IMR-90 (cell line): ENCODE data around the gene RADIL. TPM values are rescaled to one million over a fixed set of nuclear protein-coding genes. Genes with fewer than 3 reads are reported as not detected.

Source experiments
- ATAC-seq: fragments of 200-7000 bp; cut with Tn5 transposase; 2 replicates; pipeline ENCODE4 v1.9.1; 2020; ENCODE audit warnings: low read depth, mild to moderate bottlenecking, moderate library complexity
- BruUV-seq: library from RNA; stranded (reverse); fragments of 400-500 nt; replicated peaks from 2 replicates; lab custom pipeline; 2021; lab: Mats Ljungman, UMichigan
- CTCF ChIA-PET: fragments of 300-600 bp; formaldehyde crosslinking; extraction: SDS; loops from one replicate; lab custom pipeline; 2021; ENCODE audit warnings: antibody characterized with exemption; lab: Yijun Ruan, JAX
- POLR2A ChIA-PET: fragments of 300-600 bp; sonication (Branson Sonifier 250); formaldehyde crosslinking; loops from one replicate; lab custom pipeline; 2022; ENCODE audit warnings: antibody characterized with exemption; ENCODE audit not compliant: unreplicated experiment; lab: Charles Lee
- DNase-seq: peaks from one replicate; pipeline ENCODE4 v3.0.0; 2013
- H2AFZ ChIP-seq: replicated peaks from 2 replicates; pipeline ENCODE3; 2013; ENCODE audit warnings: low read length, mild to moderate bottlenecking; ENCODE audit not compliant: poor library complexity
- H2AK5ac ChIP-seq: 2 replicates; pipeline ENCODE4 v1.6.1; 2013; ENCODE audit warnings: low read depth, low read length, inconsistent platforms
- H2AK9ac ChIP-seq: replicated peaks from 2 replicates; pipeline ENCODE3; 2013; ENCODE audit warnings: mild to moderate bottlenecking, low read depth, low read length, moderate library complexity; ENCODE audit not compliant: poor library complexity
- H2BK120ac ChIP-seq: 2 replicates; pipeline ENCODE4 v1.6.1; 2013; ENCODE audit warnings: low read depth, low read length, inconsistent platforms
- H2BK15ac ChIP-seq: 3 replicates; pipeline ENCODE4 v1.6.1; 2013; ENCODE audit warnings: low read depth, low read length, inconsistent platforms
- H2BK20ac ChIP-seq: 2 replicates; pipeline ENCODE4 v1.6.1; 2013; ENCODE audit warnings: low read depth, mild to moderate bottlenecking, inconsistent platforms, low read length, moderate library complexity
- H2BK5ac ChIP-seq: 2 replicates; pipeline ENCODE4 v1.6.1; 2013; ENCODE audit warnings: mild to moderate bottlenecking, low read depth, low read length, inconsistent platforms; ENCODE audit not compliant: poor library complexity, severe bottlenecking
- H3K14ac ChIP-seq: replicated peaks from 2 replicates; pipeline ENCODE4 v1.6.1; 2013; ENCODE audit warnings: low read depth, low read length, inconsistent platforms
- H3K18ac ChIP-seq: 2 replicates; pipeline ENCODE4 v1.6.1; 2013; ENCODE audit warnings: low read depth, low read length, control low read depth
- H3K23ac ChIP-seq: 2 replicates; pipeline ENCODE4 v1.6.1; 2013; ENCODE audit warnings: low read depth, low read length, inconsistent platforms
- H3K27ac ChIP-seq: 2 replicates; pipeline ENCODE4 v1.5.1; 2013; ENCODE audit warnings: mild to moderate bottlenecking, control low read depth, low read length; ENCODE audit not compliant: insufficient read depth
- H3K27me3 ChIP-seq: 2 replicates; pipeline ENCODE4 v1.6.1; 2013; ENCODE audit warnings: low read length; ENCODE audit not compliant: control insufficient read depth, insufficient read depth
- H3K36me3 ChIP-seq: 2 replicates; pipeline ENCODE4 v1.6.1; 2013; ENCODE audit warnings: low read length, mixed read lengths; ENCODE audit not compliant: control insufficient read depth, insufficient read depth
- H3K4ac ChIP-seq: 2 replicates; pipeline ENCODE4 v1.6.1; 2013; ENCODE audit warnings: low read depth, low read length, inconsistent platforms
- H3K4me1 ChIP-seq: 2 replicates; pipeline ENCODE4 v1.6.1; 2013; ENCODE audit warnings: low read length, mixed read lengths; ENCODE audit not compliant: control insufficient read depth, insufficient read depth
- H3K4me2 ChIP-seq: 2 replicates; pipeline ENCODE4 v1.6.1; 2013; ENCODE audit warnings: low read depth, mild to moderate bottlenecking, control low read depth, low read length, moderate library complexity
- H3K4me3 ChIP-seq: 2 replicates; pipeline ENCODE4 v1.5.1; 2013; ENCODE audit warnings: low read depth, mild to moderate bottlenecking, control low read depth, low read length, moderate library complexity; ENCODE audit not compliant: insufficient read depth
- H3K56ac ChIP-seq: 2 replicates; pipeline ENCODE4 v1.6.1; 2013; ENCODE audit warnings: low read length, inconsistent platforms; ENCODE audit not compliant: insufficient read depth; ENCODE audit errors: extremely low read depth
- H3K79me1 ChIP-seq, 2 experiments: 2 replicates each; pipeline ENCODE4 v1.6.1; 2013; ENCODE audit warnings: low read length in 2 of 2, inconsistent platforms in 1 of 2, low read depth in 1 of 2
- H3K9ac ChIP-seq: 2 replicates; pipeline ENCODE4 v1.6.1; 2013; ENCODE audit warnings: low read depth, low read length, control low read depth
- H3K9me1 ChIP-seq: 2 replicates; pipeline ENCODE4 v1.6.1; 2013; ENCODE audit warnings: low read length, inconsistent platforms; ENCODE audit not compliant: insufficient read depth
- H3K9me3 ChIP-seq: 2 replicates; pipeline ENCODE4 v1.6.1; 2013; ENCODE audit warnings: low read length; ENCODE audit not compliant: control insufficient read depth, insufficient read depth
- H4K20me1 ChIP-seq: 2 replicates; pipeline ENCODE4 v1.6.1; 2013; ENCODE audit warnings: low read length, inconsistent platforms; ENCODE audit not compliant: insufficient read depth
- H4K5ac ChIP-seq: 2 replicates; pipeline ENCODE4 v1.6.1; 2013; ENCODE audit warnings: mild to moderate bottlenecking, low read depth, low read length, control low read depth
- H4K8ac ChIP-seq, 2 experiments: 2 replicates each; pipeline ENCODE4 v1.6.1; 2013; ENCODE audit warnings: low read depth in 2 of 2, low read length in 2 of 2, control low read depth in 1 of 2, inconsistent platforms in 1 of 2
- H4K91ac ChIP-seq: 2 replicates; pipeline ENCODE4 v1.6.1; 2013; ENCODE audit warnings: low read depth, low read length, inconsistent platforms; ENCODE audit not compliant: insufficient read depth
- BHLHE40 ChIP-seq: fragments of 150-350 bp; IDR thresholded peaks from 2 replicates; pipeline ENCODE4 v1.6.1; 2016; ENCODE audit warnings: mild to moderate bottlenecking, low read depth, low read length
- CEBPB ChIP-seq: IDR thresholded peaks from 2 replicates; pipeline ENCODE4 v1.6.1; 2012; ENCODE audit warnings: low read depth, low read length, improper control_type of control experiment
- CHD1 ChIP-seq: IDR thresholded peaks from 2 replicates; pipeline ENCODE4 v1.6.1; 2012; ENCODE audit warnings: low read depth, low read length, improper control_type of control experiment
- FOS ChIP-seq: fragments of 150-350 bp; IDR thresholded peaks from 2 replicates; pipeline ENCODE4 v1.6.1; 2016; ENCODE audit warnings: low read depth, low read length
- MAFK ChIP-seq: IDR thresholded peaks from 2 replicates; pipeline ENCODE4 v1.6.1; 2012; ENCODE audit warnings: low read depth, low read length, improper control_type of control experiment
- MAZ ChIP-seq: IDR thresholded peaks from 2 replicates; pipeline ENCODE4 v1.6.1; 2012; ENCODE audit warnings: low read depth, mild to moderate bottlenecking, low read length, improper control_type of control experiment, moderate library complexity, borderline replicate concordance
- MXI1 ChIP-seq: IDR thresholded peaks from 2 replicates; pipeline ENCODE4 v1.6.1; 2012; ENCODE audit warnings: low read depth, mild to moderate bottlenecking, low read length, moderate library complexity, borderline replicate concordance
- NFE2L2 ChIP-seq: fragments of 150-350 bp; IDR thresholded peaks from 2 replicates; pipeline ENCODE4 v1.6.1; 2016; ENCODE audit warnings: low read depth, mild to moderate bottlenecking, low read length
- POLR2A ChIP-seq: IDR thresholded peaks from 2 replicates; pipeline ENCODE4 v1.6.1; 2012; ENCODE audit warnings: mild to moderate bottlenecking, low read depth, low read length
- RAD21 ChIP-seq: IDR thresholded peaks from 2 replicates; pipeline ENCODE4 v1.6.1; 2012; ENCODE audit warnings: low read length, improper control_type of control experiment
- RCOR1 ChIP-seq: IDR thresholded peaks from 2 replicates; pipeline ENCODE4 v1.6.1; 2012; ENCODE audit warnings: mild to moderate bottlenecking, low read length, improper control_type of control experiment; ENCODE audit not compliant: insufficient replicate concordance
- SMC3 ChIP-seq: fragments of 150-350 bp; IDR thresholded peaks from 2 replicates; pipeline ENCODE4 v1.6.1; 2016; ENCODE audit warnings: low read depth, mild to moderate bottlenecking, antibody characterized with exemption, low read length, moderate library complexity
- WGBS, 2 experiments: methylation state at CpG; one replicate each; pipeline versions ENCODE4 v1.1.5 to v1.1.7; 2013; ENCODE audit warnings: missing lambda C conversion rate in 2 of 2; ENCODE audit not compliant: insufficient read length in 1 of 2; ENCODE audit errors: extremely low coverage in 2 of 2; 5-methylcytosine and 5-hydroxymethylcytosine counted together
- dilution Hi-C: fragments of 300-500 bp; cut with HindIII; formaldehyde crosslinking; loops from one replicate; pipeline ENCODE4 v1.14.3; 2018; ENCODE audit warnings: low sequenced_read_pairs; ENCODE audit not compliant: unreplicated experiment
- in situ Hi-C: fragments of 300-500 bp; cut with MboI; formaldehyde crosslinking; loops from 3 replicates; pipeline ENCODE4 v1.14.3; 2019; ENCODE audit warnings: low sequenced_read_pairs, inconsistent platforms, mixed read lengths
- intact Hi-C: fragments of 100-400 bp; cut with micrococcal nuclease; formaldehyde crosslinking; loops from 2 replicates; pipeline ENCODE4 v1.10.0; 2022
- polyA plus RNA-seq, 3 experiments: library from polyadenylated mRNA; depleted of rRNA; stranded (reverse); fragments of >200 nt; gene quantifications; 2 replicates each; pipeline ENCODE4 v1.2.3, GENCODE V29; 2012; ENCODE audit warnings: low replicate concordance in 1 of 3
- total RNA-seq: library from RNA; depleted of rRNA; stranded (reverse); fragments of >200 nt; gene quantifications from 2 replicates; pipeline ENCODE4 v1.2.3, GENCODE V29; 2012
- TF ChIP-seq, protein P1 (sequence below): conservative IDR thresholded peaks from 2 replicates; pipeline ENCODE4 v1.5.1; 2012; ENCODE audit warnings: mild to moderate bottlenecking, low read depth, low read length, improper control_type of control experiment
- TF ChIP-seq, protein P2 (sequence below): fragments of 150-350 bp; IDR thresholded peaks from 2 replicates; pipeline ENCODE4 v1.6.1; 2017; ENCODE audit warnings: mild to moderate bottlenecking, antibody characterized with exemption, low read length, low read depth

RADIL gene
- total and polyA plus RNA-seq, 2 of the 4 experiments (the other 2 are of a cell fraction): 0.18 to 0.48 TPM

DNA sequence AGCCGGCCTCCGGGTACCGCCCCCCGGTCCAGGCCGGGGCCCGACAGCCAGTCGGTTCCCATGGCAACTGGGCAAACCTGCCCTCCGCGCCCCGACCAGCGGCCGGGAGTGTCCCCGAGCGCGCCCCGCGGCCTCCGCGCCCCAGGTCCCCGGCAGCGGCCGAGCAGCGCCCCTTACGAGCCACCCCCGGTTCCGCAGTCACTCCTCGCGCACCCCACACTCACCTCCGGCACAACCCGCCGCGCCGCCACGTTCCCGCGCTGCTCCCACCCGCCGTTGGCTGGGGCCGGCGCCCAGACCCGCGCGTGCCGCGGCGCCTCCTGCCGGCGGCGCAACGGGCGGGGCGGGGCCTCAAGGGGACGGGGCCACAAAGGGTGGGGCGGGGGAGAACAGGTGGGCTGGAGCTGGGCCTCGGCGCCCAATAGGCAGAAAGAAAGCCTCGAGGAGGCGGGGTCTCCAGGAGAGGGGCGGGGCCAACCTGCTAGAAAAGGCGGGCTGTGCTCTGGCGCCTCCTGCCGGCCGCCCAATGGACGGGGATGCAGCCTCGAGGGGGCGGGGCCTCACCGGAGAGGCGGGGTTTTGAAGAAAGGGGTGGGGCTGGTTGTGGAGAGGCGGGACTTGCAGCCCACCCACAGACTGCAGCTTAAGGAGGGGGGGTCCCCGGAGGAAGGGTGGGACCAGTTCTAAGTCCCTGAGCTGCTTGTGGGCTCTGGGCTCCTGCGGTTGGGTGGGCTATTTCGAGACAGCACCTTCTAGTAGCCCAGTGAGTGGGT, at the start of gene RADIL (continued):
- no peak for TF ChIP-seq CHD1
- TF ChIP-seq FOS: no peak
- TF ChIP-seq MXI1: no peak
- peak; percentile 30; the same call in 1 of the 2 replicates for TF ChIP-seq SMC3
- no peak for TF ChIP-seq CEBPB

DNA sequence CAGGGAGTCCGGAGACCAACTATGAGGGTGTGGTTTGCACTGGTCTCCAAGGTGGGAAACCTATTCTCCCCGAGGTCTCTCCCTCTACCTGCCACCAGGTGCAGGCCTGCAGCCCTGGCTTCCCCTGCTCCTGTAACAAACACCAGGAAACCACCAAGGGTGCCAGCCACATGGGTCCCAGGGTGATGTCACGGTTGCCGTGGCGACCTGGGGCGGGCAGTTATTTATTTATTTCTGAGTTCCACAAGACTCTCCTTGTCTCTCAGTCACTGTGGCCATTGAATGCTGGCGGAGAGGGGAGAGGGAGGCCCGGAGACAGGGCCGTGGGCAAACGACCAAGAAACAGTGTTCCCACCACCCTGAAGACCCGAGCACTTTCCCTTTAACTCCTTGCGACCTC, 48.4 kb upstream of the RADIL start:
- Histone ChIP-seq H2BK120ac (no peak overlapping the region), H2BK20ac (no peak overlapping the region), H2BK5ac (no peak overlapping the region), H3K79me1 (no peaks in the 10 kb centered on the region), H3K4me2 (no peak overlapping the region), H2AFZ (no peak overlapping the region), H4K91ac (no peak overlapping the region), H3K9ac (no peak overlapping the region), H3K23ac (no peak overlapping the region), H2AK5ac (no peak overlapping the region), H3K9me3 (no peaks in the 10 kb centered on the region), H4K8ac (no peak overlapping the region), H4K20me1 (no peaks in the 10 kb centered on the region), H3K56ac (no peak overlapping the region), H3K4me1 (no peaks in the 10 kb centered on the region), H3K36me3 (no peaks in the 10 kb centered on the region), H3K27ac (no peak overlapping the region), H4K5ac (no peak overlapping the region), H3K4ac (no peak overlapping the region), H2AK9ac (no peak overlapping the region), H3K18ac (no peak overlapping the region), H3K4me3 (no peak overlapping the region), H3K27me3 (no peaks in the 10 kb centered on the region; the same call in 1 of the 2 replicates), H3K14ac (no peak overlapping the region), H2BK15ac (no peak overlapping the region), H3K9me1 (no peaks in the 10 kb centered on the region)
- ATAC-seq (no peak), DNase-seq (no peak)
- no CpG with 5 or more reads among the region's 12 CpGs for WGBS, 2 experiments
- no TSS peak for BruUV-seq
- in situ Hi-C loops (no loop called here), dilution Hi-C loops (no loop called here), intact Hi-C loops (no loop called here)
- ChIA-PET CTCF (no interaction called here), POLR2A (no interaction called here)
- TF ChIP-seq FOS: no peak
- TF ChIP-seq NFE2L2: no peak
- no peak for TF ChIP-seq MAFK
- TF ChIP-seq, protein P1, sequence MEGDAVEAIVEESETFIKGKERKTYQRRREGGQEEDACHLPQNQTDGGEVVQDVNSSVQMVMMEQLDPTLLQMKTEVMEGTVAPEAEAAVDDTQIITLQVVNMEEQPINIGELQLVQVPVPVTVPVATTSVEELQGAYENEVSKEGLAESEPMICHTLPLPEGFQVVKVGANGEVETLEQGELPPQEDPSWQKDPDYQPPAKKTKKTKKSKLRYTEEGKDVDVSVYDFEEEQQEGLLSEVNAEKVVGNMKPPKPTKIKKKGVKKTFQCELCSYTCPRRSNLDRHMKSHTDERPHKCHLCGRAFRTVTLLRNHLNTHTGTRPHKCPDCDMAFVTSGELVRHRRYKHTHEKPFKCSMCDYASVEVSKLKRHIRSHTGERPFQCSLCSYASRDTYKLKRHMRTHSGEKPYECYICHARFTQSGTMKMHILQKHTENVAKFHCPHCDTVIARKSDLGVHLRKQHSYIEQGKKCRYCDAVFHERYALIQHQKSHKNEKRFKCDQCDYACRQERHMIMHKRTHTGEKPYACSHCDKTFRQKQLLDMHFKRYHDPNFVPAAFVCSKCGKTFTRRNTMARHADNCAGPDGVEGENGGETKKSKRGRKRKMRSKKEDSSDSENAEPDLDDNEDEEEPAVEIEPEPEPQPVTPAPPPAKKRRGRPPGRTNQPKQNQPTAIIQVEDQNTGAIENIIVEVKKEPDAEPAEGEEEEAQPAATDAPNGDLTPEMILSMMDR: no peak
- no peak for TF ChIP-seq BHLHE40
- no peak for TF ChIP-seq RAD21
- TF ChIP-seq RCOR1: no peak
- TF ChIP-seq, protein P2, sequence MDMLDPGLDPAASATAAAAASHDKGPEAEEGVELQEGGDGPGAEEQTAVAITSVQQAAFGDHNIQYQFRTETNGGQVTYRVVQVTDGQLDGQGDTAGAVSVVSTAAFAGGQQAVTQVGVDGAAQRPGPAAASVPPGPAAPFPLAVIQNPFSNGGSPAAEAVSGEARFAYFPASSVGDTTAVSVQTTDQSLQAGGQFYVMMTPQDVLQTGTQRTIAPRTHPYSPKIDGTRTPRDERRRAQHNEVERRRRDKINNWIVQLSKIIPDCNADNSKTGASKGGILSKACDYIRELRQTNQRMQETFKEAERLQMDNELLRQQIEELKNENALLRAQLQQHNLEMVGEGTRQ: no peak
- TF ChIP-seq CHD1: no peak
- TF ChIP-seq MAZ: no peak
- TF ChIP-seq CEBPB: no peak
- no peak for TF ChIP-seq POLR2A
